GM21515 (cell line): ENCODE measurements around the gene IDH3B.

Source experiments
- ATAC-seq: cut with Tn5 transposase; IDR thresholded peaks from one replicate; pipeline ENCODE4 v1.9.1; 2021; ENCODE audit not compliant: unreplicated experiment

IDH3B gene

DNA sequence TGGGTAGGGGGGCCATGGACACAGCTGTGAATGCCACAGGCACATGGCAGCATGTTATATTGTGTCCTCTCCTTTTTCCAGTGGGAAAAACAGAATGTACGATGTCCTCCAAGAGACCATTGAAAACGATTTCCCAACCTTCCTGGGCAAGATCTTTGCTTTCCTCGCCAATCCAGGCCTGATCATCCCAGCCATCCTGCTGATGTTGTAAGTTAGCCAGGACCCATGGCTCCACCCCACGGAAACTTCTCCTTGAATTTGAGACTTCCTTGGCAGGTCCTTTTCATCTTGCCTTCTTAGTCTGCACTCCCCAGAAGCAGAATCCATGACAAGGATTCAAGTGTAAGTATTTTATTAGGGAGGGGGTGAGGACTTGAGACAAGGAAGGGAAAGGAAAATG is 39.8 kb downstream of the IDH3B start:
- no peak for ATAC-seq

DNA sequence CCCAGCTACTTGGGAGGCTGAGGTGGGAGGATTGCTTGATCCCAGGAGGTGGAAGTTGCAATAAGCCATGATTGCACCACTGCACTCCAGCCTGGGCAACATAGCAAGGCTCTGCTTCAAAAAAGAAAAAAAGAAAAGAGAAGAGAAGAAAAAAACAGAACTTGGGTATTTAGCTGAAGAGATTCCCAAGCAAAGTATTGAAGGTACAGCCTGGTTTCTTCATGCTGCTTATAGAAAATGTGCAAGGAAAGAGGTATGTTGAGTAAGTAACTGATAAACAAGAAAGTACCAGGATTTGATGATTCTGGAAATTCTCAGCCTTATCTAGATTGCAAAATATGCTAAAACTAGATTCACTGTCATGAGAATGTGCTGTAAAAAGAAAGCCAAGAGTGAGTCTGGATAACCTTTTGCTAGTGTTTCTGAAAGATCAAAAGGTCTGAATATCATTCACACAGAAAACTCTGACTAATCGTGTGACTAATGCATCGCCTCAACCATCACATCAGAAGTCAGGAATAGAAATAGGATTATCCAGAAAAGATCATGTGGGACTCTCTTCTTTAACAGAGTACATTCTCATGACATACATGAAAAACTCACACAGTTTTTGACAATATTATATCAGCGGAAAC is 43.9 kb downstream of the IDH3B start:
- ATAC-seq = no peak

DNA sequence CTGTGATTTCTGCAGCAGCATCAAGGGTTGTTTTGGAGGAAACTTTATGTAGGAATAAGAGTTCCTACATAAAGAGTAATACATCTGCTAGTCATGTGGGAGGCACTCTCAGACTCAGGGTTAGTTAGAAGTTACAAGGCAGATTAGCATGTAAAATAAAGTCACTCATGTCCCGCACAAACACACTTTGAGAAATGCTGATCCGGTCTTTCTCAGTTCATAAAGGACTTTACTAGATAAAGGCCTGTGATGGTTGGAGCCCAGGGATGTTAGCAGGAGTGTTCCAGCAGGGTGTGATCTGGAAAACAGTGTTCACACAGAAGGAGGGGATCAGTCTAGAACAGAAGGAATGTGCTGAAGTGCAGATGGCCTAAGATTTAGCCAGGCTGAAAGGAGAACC is 44.7 kb downstream of the IDH3B start:
- no peak for ATAC-seq

DNA sequence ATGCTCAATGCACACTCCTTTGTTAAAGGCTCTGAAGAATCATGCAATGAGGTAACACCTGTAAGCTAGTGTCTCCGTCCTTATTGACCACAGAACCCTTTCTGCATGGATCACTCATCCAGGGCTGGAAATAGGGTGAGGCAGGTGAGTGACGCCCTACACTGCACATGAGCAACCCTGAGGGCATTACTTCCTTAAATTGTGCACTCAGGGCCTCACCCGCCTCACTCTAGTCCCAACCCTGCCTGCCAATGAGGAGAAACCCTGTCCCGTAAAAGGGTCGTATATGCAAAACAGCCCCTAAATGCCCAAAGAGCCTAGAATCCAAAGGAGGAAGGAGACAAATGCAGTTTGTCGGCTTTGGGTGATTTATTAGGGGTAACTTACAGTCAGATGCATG is 45.2 kb downstream of the IDH3B start:
- ATAC-seq = no peak

DNA sequence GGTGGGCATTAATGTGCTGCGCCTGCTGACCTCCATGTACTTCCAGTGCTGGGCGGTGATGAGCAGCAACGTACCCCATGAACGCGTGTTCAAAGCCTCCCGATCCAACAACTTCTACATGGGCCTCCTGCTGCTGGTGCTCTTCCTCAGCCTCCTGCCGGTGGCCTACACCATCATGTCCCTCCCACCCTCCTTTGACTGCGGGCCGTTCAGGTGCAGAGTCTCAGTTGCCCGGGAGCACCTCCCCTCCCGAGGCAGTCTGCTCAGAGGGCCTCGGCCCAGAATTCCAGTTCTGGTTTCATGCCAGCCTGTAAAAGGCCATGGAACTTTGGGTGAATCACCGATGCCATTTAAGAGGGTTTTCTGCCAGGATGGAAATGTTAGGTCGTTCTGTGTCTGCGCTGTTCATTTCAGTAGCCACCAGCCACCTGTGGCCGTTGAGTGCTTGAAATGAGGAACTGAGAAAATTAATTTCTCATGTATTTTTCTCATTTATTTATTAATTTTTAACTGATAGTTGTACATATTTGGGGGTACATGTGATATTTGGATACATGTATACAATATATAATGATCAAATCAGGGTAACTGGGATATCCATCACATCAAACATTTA is 46.8 kb downstream of the IDH3B start:
- no peak for ATAC-seq

DNA sequence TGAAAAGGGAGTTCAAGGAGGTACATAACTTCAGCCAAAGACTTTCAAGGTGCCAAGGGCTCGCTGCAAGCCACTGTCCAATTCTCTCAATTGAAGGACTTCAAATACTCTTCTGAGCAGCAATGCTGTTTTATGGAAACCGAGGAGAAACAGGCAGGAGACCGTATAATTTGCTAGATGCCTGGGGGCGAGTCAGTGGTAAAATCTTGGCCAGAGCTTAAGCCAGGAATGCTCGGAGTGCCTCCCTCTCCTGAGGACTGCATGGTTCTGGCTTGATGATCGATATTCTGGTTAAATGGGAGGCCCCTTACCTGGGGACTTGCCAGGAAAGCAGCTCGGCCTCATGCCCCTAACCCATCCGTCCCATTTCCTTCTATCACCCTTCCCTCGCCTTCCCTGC is 47.4 kb downstream of the IDH3B start:
- no peak for ATAC-seq

DNA sequence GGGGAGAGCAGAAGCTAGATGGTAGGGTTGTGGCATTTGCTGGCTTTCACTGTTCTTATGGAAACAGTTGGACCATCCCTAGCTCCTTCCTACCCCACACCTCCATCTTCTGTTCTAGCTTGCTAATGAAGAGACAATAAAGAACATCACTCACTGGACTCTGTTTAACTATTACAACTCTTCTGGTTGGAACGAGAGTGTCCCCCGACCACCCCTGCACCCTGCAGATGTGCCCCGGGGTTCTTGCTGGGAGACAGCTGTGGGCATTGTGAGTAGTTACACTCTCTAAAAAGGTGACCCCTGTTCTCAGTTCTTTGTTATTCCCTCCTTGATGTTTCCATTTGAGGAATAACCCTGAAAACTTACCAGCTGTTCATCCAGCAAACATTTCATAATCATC is 51.9 kb downstream of the IDH3B start:
- ATAC-seq = no peak

DNA sequence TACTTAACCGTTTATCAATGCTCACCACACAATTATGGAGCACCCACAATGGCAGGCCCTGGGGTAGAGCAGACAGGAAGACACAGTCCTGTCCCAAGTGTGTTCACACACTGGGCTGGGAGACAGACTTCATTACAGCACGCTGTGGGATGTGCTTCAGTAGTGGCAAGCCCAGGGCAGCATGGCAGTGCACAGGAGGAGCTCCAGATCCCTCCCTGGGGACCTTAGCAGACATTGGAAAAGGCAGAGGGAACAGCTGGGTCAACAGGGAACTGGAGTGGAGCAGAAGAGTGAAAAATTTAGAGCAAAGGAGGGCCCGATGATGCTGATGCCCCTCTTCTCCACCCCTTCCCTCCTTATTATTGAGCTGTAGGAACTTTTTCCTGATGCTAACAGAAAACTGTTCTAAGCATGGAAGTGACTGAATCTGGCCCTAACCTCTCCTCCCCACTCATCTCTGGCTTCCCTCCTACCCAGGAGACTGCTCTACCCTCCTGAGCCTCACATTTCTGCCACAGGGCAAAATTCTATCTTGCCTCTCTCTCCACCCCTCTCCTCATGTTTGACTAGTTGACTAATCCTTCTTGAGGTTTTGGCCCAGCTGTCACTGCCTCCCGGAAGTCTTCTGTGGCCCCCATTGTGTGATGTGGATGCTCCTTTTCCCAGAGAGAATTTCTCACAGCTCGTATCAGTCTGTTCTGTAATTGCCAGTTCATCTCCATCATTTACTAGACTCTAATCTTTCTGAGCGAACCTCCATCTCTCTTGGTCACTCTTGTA is 52.9 kb downstream of the IDH3B start:
- ATAC-seq = no peak

DNA sequence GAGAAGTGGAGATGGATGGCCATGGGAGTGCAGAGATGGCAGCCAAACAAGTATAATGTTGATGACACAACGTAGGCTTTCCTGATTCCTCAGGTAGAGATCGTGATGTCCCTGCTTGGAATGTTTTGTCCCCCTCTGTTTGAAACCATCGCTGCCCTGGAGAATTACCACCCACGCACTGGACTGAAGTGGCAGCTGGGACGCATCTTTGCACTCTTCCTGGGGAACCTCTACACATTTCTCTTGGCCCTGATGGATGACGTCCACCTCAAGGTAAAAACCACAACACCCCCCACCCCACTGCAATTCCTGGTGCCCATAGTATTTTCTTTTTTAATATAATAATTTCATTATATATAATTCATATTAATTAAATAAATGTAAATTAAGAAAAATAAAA is 53.7 kb downstream of the IDH3B start:
- ATAC-seq = no peak
